Measurements from ENCODE around the gene ZNF341. TPM values are rescaled to one million over a fixed set of nuclear protein-coding genes. Genes with fewer than 3 reads are reported as not detected.

ZNF341 gene
- total and polyA plus RNA-seq, 9 of the 15 experiments (the other 6 are each of a cell fraction or from before 2014, with no cell fraction given): 0.08 to 2.6 (median 1.0) TPM

GRCh38 chr20:33713865-33714367 lies 17.9 kb upstream of the ZNF341 start (continued):
- TF ChIP-seq DIDO1 (tag; IDR thresholded peaks at IDR 0.05; ENCODE audit: low read depth) (no peak), ZNF311 (CRISPR knock-in tag; IDR thresholded peaks at IDR 0.05) (no peak), RFX1 (IDR thresholded peaks at IDR 0.05) (no peak)

- 64% methylated on average over 2 of the region's 2 CpGs for WGBS (ENCODE audit: insufficient coverage, low coverage, missing lambda C conversion rate)
- Histone ChIP-seq H3K4me1 (replicated peaks in 1 of 2; ENCODE audit: control insufficient read depth in 2 of 2, insufficient read depth in 2 of 2, low read length in 2 of 2) (peaks cover 7 to 17% of the 10 kb centered on the region in 2 experiments; a peak in 4 of 5 replicates), H3K9me1 (ENCODE audit: control insufficient read depth, insufficient read depth, low read length) (no peaks in the 10 kb centered on the region)
Observed at GRCh38 chr20:33716498-33716897, 15.3 kb upstream of the ZNF341 start.

More at GRCh38 chr20:33716498-33716897, 15.3 kb upstream of the ZNF341 start:
- DNase-seq (ENCODE audit: extremely low read depth in 1 of 4, low spot score in 3 of 4) (no peak), ATAC-seq (no peak), FAIRE-seq (no peak)
- intact Hi-C loops (cut with micrococcal nuclease) (no loop called here), in situ Hi-C loops (cut with MboI) (no loop called here)
- Histone ChIP-seq H3K4me2 (ENCODE audit: insufficient read depth, low read length) (no peak overlapping the region), H3K27ac (ENCODE audit: extremely low read depth, low read depth, low read length) (no peak overlapping the region), H4K20me1 (replicated peaks; ENCODE audit: control insufficient read depth, insufficient read depth, low read length) (no peaks in the 10 kb centered on the region), H3K9ac (ENCODE audit: insufficient read depth in 1 of 2, low read depth in 2 of 2, low read length in 2 of 2) (no peak overlapping the region; a peak in 1 of 4 replicates), H3K4me3 (no peak overlapping the region), H3K36me3 (ENCODE audit: control insufficient read depth, insufficient read depth, low read length) (peaks cover 9% of the 10 kb centered on the region; the same call in 1 of the 3 replicates), H3K9me3 (replicated peaks; ENCODE audit: control insufficient read depth, insufficient read depth, low read depth, low read length) (no peaks in the 10 kb centered on the region), H2AFZ (ENCODE audit: low read depth, low read length) (no peak overlapping the region), H3K27me3 (ENCODE audit: control insufficient read depth in 2 of 2, insufficient read depth in 2 of 2, low read length in 2 of 2) (no peaks in the 10 kb centered on the region), H3K79me2 (ENCODE audit: control insufficient read depth, insufficient read depth, low read length) (peaks cover 11% of the 10 kb centered on the region; the same call in 2 of the 3 replicates)
- TF ChIP-seq FOXA3 (CRISPR knock-in tag; conservative IDR thresholded peaks at IDR 0.05 in 1 of 2, IDR thresholded peaks at IDR 0.05 in 1 of 2) (no peak), MAFG (tag; conservative IDR thresholded peaks at IDR 0.05) (no peak), RAD51 (IDR thresholded peaks at IDR 0.05; ENCODE audit: borderline replicate concordance, low read depth) (no peak), ARNT (IDR thresholded peaks at IDR 0.05) (no peak), NCOA4 (IDR thresholded peaks at IDR 0.05; ENCODE audit: partially characterized antibody) (no peak), KDM4B (IDR thresholded peaks at IDR 0.05; ENCODE audit: borderline replicate concordance in 2 of 2, low read depth in 1 of 2) (no peak), PTRF (tag; IDR thresholded peaks at IDR 0.05) (no peak)
- ChIA-PET CTCF (ENCODE audit: low intra/inter-chr PET ratio) (no interaction called here), POLR2A (no interaction called here)
- no TSS peak for BruUV-seq (replicated peaks)

All from K562 (cell line).